Measurements from ENCODE around the gene HLCS.

HLCS gene

DNA sequence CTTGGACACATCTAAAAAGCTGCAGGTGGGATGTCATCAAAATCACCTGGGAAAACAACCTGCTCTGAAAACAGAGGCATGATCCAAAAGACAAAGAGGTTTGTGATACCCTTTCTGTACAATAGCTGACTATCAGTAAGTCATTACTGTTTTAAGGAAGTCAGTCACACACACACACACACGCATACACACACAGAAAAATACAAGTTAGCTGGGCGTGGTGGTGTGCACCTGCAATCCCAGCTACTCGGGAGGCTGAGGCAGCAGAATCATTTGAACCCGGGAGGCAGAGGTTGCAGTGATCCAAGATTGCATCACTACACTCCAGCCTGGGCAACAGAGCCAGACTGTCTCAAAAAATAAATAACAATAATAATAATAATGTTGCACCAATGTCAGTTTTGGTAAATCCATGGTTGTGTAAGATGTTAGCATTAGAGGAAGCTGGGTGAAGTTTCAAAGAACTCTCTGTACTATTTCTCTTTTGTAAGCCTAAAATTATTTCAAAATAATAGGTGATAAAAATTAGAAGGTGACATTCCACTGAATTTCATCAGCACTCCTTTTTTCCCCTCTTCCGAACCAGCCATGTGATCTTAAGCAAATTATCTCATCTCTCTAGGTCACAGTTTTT, 9.9 kb upstream of the HLCS start:
- Histone ChIP-seq H3K9me2 (replicated peaks; ENCODE audit: low read depth, low read length) (no peaks in the 10 kb centered on the region), H3K4me1 (ENCODE audit: insufficient read depth, low read length, poor library complexity, severe bottlenecking) (peaks cover 7% of the 10 kb centered on the region), H3F3A (ENCODE audit: low read depth) (no peaks in the 10 kb centered on the region), H4K20me1 (ENCODE audit: insufficient read depth, low read length, poor library complexity, severe bottlenecking) (no peaks in the 10 kb centered on the region), H3K4me3 (ENCODE audit: low read length, poor library complexity, severe bottlenecking) (no peak overlapping the region), H3K9me3 (ENCODE audit: insufficient read depth, low read depth, low read length) (no peaks in the 10 kb centered on the region), H3K36me3 (ENCODE audit: insufficient read depth, low read length) (no peaks in the 10 kb centered on the region), H3K9ac (ENCODE audit: low read depth, low read length, poor library complexity, severe bottlenecking) (no peak overlapping the region), H3K27me3 (ENCODE audit: insufficient read depth, low read length, poor library complexity, severe bottlenecking) (no peaks in the 10 kb centered on the region), H3K4me2 (ENCODE audit: low read depth, low read length, poor library complexity, severe bottlenecking) (no peak overlapping the region), H2AFZ (ENCODE audit: low read length) (no peak overlapping the region), H3K79me2 (ENCODE audit: insufficient read depth, low read length) (no peaks in the 10 kb centered on the region)
- TF ChIP-seq CTCF (conservative IDR thresholded peaks at IDR 0.05; ENCODE audit: low read length) (no peak), EZH2phosphoT487 (IDR thresholded peaks at IDR 0.05; ENCODE audit: borderline replicate concordance) (no peak)

DNA sequence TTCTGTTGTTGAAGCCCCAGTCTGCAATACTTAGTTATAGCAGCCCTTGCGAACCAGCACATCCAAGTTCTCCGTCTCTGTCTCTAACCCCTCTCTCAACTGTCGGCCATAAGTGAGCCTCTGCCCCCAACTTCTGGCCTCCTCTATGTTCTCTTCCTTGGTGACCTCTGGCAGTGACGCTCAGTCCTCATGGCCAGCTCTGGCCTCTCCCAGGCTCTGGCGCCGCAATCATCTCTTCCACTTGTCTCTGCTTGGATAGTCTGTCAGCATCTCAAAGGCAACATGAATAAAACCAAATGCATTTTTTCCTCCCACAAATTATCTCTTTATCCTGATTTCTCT, 8.4 kb upstream of the HLCS start:
- no peak for TF ChIP-seq CTCF (conservative IDR thresholded peaks at IDR 0.05; ENCODE audit: low read length)
- TF ChIP-seq EZH2phosphoT487 (IDR thresholded peaks at IDR 0.05; ENCODE audit: borderline replicate concordance) = no peak
- H3K36me3 ChIP-seq (ENCODE audit: insufficient read depth, low read length) = no peaks in the 10 kb centered on the region
- no peaks in the 10 kb centered on the region for H3K9me3 ChIP-seq (ENCODE audit: insufficient read depth, low read depth, low read length)
- no peaks in the 10 kb centered on the region for H3K27me3 ChIP-seq (ENCODE audit: insufficient read depth, low read length, poor library complexity, severe bottlenecking)
- H3F3A ChIP-seq (ENCODE audit: low read depth) = no peaks in the 10 kb centered on the region
- no peaks in the 10 kb centered on the region for H4K20me1 ChIP-seq (ENCODE audit: insufficient read depth, low read length, poor library complexity, severe bottlenecking)
- no peak overlapping the region for H3K9ac ChIP-seq (ENCODE audit: low read depth, low read length, poor library complexity, severe bottlenecking)
- no peak overlapping the region for H3K4me3 ChIP-seq (ENCODE audit: low read length, poor library complexity, severe bottlenecking)
- H3K9me2 ChIP-seq (replicated peaks; ENCODE audit: low read depth, low read length) = no peaks in the 10 kb centered on the region
- H3K79me2 ChIP-seq (ENCODE audit: insufficient read depth, low read length) = no peaks in the 10 kb centered on the region
- H3K4me1 ChIP-seq (ENCODE audit: insufficient read depth, low read length, poor library complexity, severe bottlenecking) = peaks cover 7% of the 10 kb centered on the region
- H2AFZ ChIP-seq (ENCODE audit: low read length) = no peak overlapping the region
- H3K4me2 ChIP-seq (ENCODE audit: low read depth, low read length, poor library complexity, severe bottlenecking) = no peak overlapping the region

DNA sequence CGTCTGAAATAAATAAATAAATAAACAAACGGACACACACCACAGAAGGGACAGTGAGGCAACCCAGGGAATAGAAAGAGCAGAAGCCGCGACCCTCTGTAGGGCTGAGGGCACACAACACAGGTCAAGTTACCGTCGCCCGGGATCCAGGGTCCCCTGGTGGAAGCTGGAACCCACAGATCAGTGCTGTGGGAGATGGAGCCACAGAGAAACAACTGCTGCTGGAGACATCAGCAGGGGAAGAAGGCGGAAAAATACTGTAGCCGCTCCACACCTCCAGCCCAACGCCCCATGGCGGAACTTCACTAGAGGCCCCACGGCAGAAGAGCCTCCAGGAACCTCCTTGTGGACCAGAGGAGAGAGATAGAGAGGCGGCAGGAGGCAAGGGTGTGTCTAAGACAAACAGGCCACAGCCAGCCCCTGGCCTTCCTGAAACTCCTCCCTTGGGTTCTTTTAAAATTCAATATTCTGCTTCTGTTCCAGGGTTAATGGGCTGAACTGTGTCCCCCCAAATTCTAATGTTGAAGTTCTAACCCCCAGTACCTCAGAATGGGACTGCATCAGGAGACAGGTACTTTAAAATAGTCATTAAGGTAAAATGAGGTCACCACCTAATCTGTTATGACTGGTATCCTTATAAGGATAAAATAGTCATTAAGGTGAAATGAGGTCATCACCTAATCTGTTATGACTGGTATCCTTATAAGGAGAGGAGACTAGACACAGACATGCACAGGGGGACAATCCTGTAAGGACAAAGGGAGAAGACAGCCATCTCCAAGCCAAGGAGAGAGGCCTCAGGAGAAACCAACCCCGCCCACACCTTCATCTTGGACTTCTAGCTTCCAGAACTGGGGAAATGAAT, 7.7 kb upstream of the HLCS start:
- Histone ChIP-seq H3K36me3 (ENCODE audit: insufficient read depth, low read length) (no peaks in the 10 kb centered on the region), H3K27me3 (ENCODE audit: insufficient read depth, low read length, poor library complexity, severe bottlenecking) (no peaks in the 10 kb centered on the region), H3K4me3 (ENCODE audit: low read length, poor library complexity, severe bottlenecking) (no peak overlapping the region), H2AFZ (ENCODE audit: low read length) (no peak overlapping the region), H3K79me2 (ENCODE audit: insufficient read depth, low read length) (no peaks in the 10 kb centered on the region), H3K4me2 (ENCODE audit: low read depth, low read length, poor library complexity, severe bottlenecking) (no peak overlapping the region), H3K9ac (ENCODE audit: low read depth, low read length, poor library complexity, severe bottlenecking) (no peak overlapping the region), H3F3A (ENCODE audit: low read depth) (no peaks in the 10 kb centered on the region), H3K9me3 (ENCODE audit: insufficient read depth, low read depth, low read length) (no peaks in the 10 kb centered on the region), H3K9me2 (replicated peaks; ENCODE audit: low read depth, low read length) (no peaks in the 10 kb centered on the region), H3K4me1 (ENCODE audit: insufficient read depth, low read length, poor library complexity, severe bottlenecking) (peaks cover 7% of the 10 kb centered on the region), H4K20me1 (ENCODE audit: insufficient read depth, low read length, poor library complexity, severe bottlenecking) (no peaks in the 10 kb centered on the region)
- TF ChIP-seq CTCF (conservative IDR thresholded peaks at IDR 0.05; ENCODE audit: low read length) (no peak), EZH2phosphoT487 (IDR thresholded peaks at IDR 0.05; ENCODE audit: borderline replicate concordance) (no peak)

All from Loucy (cell line).